GM12891 (cell line): ENCODE data around the gene CHCHD6.

Experiments used
- DNase-seq: peaks from one replicate; pipeline ENCODE4 v3.0.0; 2011; ENCODE audit warnings: low spot score; ENCODE audit not compliant: insufficient read length
- FAIRE-seq: peaks from 2 replicates; lab custom pipeline; 2011; peaks lifted over from hg19 to GRCh38; lab: Jason Lieb, UNC
- PAX5 ChIP-seq: IDR thresholded peaks from 2 replicates; pipeline ENCODE4 v1.6.1; 2011; ENCODE audit warnings: low read length, moderate library complexity, mild to moderate bottlenecking; ENCODE audit not compliant: insufficient read depth, severe bottlenecking
- POLR2A ChIP-seq: IDR thresholded peaks from 2 replicates; pipeline ENCODE4 v1.6.1; 2011; ENCODE audit warnings: low read depth, low read length, control low read depth
- POLR2AphosphoS5 ChIP-seq: IDR thresholded peaks from 2 replicates; pipeline ENCODE4 v1.6.1; 2011; ENCODE audit warnings: low read depth, low read length, control low read depth
- POU2F2 ChIP-seq: IDR thresholded peaks from 2 replicates; pipeline ENCODE4 v1.6.1; 2011; ENCODE audit warnings: low read depth, mild to moderate bottlenecking, control low read depth, low read length, moderate library complexity
- SPI1 ChIP-seq: IDR thresholded peaks from 2 replicates; pipeline ENCODE4 v1.6.1; 2011; ENCODE audit warnings: low read depth, low read length, control low read depth
- TAF1 ChIP-seq: IDR thresholded peaks from 2 replicates; pipeline ENCODE4 v1.6.1; 2011; ENCODE audit warnings: low read depth, low read length, control low read depth

CHCHD6 gene

GRCh38 chr3:126836220-126836860 is 132.3 kb downstream of the CHCHD6 start:
- no peak for DNase-seq
- no peak for FAIRE-seq
- no peak for TF ChIP-seq TAF1
- TF ChIP-seq POLR2A = no peak

- no peak for TF ChIP-seq POLR2AphosphoS5
- no peak for TF ChIP-seq POU2F2
- DNase-seq = no peak
- no peak for FAIRE-seq
Observed at GRCh38 chr3:126837773-126838172, 133.7 kb downstream of the CHCHD6 start.

- TF ChIP-seq SPI1 = no peak
- TF ChIP-seq POLR2AphosphoS5 = no peak
- TF ChIP-seq POLR2A = no peak
- TF ChIP-seq PAX5 = no peak
- TF ChIP-seq POU2F2 = no peak
- DNase-seq (no peak), FAIRE-seq (no peak)
Observed at GRCh38 chr3:126845920-126846715, 142.1 kb downstream of the CHCHD6 start.

GRCh38 chr3:126847061-126847460 is 143.0 kb downstream of the CHCHD6 start:
- FAIRE-seq (no peak), DNase-seq (no peak)
- TF ChIP-seq TAF1 (no peak), POLR2A (no peak), POLR2AphosphoS5 (no peak), SPI1 (no peak), PAX5 (no peak)

GRCh38 chr3:126848991-126849390 is 145.0 kb downstream of the CHCHD6 start:
- TF ChIP-seq POLR2A (no peak), PAX5 (no peak), POU2F2 (no peak), POLR2AphosphoS5 (no peak), SPI1 (no peak), TAF1 (no peak)
- DNase-seq = no peak
- no peak for FAIRE-seq

- DNase-seq (no peak), FAIRE-seq (no peak)
- TF ChIP-seq POLR2AphosphoS5 (no peak), PAX5 (no peak), TAF1 (no peak), POU2F2 (no peak), POLR2A (no peak), SPI1 (no peak)
Observed at GRCh38 chr3:126849768-126850167, 145.7 kb downstream of the CHCHD6 start.

GRCh38 chr3:126850370-126851085 is 146.5 kb downstream of the CHCHD6 start:
- TF ChIP-seq POU2F2 (no peak), POLR2A (no peak), PAX5 (no peak), SPI1 (no peak), TAF1 (no peak), POLR2AphosphoS5 (no peak)
- FAIRE-seq = no peak
- DNase-seq = no peak

- DNase-seq = no peak
- no peak for FAIRE-seq
- TF ChIP-seq PAX5 (no peak), POLR2A (no peak), SPI1 (no peak), POLR2AphosphoS5 (no peak), POU2F2 (no peak), TAF1 (no peak)
Observed at GRCh38 chr3:126851382-126851781, 147.3 kb downstream of the CHCHD6 start.

- FAIRE-seq (no peak), DNase-seq (no peak)
Observed at GRCh38 chr3:126851934-126852333, 147.9 kb downstream of the CHCHD6 start.

More at GRCh38 chr3:126851934-126852333, 147.9 kb downstream of the CHCHD6 start:
- TF ChIP-seq POU2F2 = no peak
- no peak for TF ChIP-seq POLR2A
- no peak for TF ChIP-seq PAX5
- TF ChIP-seq POLR2AphosphoS5 = no peak
- no peak for TF ChIP-seq SPI1
- TF ChIP-seq TAF1 = no peak
